Endothelial cell of umbilical vein (primary cell): ENCODE results near the gene DOP1A. TPM values are rescaled to one million over a fixed set of nuclear protein-coding genes. Genes with fewer than 3 reads are reported as not detected.

Experiments
- BruUV-seq: library from RNA; stranded (reverse); fragments of 400-500 nt; replicated peaks from 2 replicates; lab custom pipeline; 2021; lab: Mats Ljungman, UMichigan
- CTCF ChIA-PET: fragments of 300-600, 350-600 bp; sonication (Branson Sonifier 250); formaldehyde crosslinking; loops from one replicate; lab custom pipeline; 2021; ENCODE audit warnings: antibody characterized with exemption, inconsistent platforms; lab: Charles Lee
- POLR2A ChIA-PET: fragments of 300-600, 350-600 bp; sonication (Branson Sonifier 250); formaldehyde crosslinking; loops from one replicate; lab custom pipeline; 2021; ENCODE audit warnings: antibody characterized with exemption, inconsistent platforms; lab: Charles Lee
- DNase-seq: peaks from one replicate; pipeline ENCODE4 v3.0.0-alpha.2; 2011; ENCODE audit warnings: low read depth, low spot score
- FAIRE-seq: peaks from 2 replicates; lab custom pipeline; 2011; peaks lifted over from hg19 to GRCh38; lab: Jason Lieb, UNC
- H2AFZ ChIP-seq: 2 replicates; pipeline ENCODE4 v1.6.0; 2012; ENCODE audit warnings: low read depth, low read length, control low read depth, inconsistent platforms
- H3K27ac ChIP-seq: 2 replicates; pipeline ENCODE4 v1.5.1; 2011; ENCODE audit warnings: low read depth, mild to moderate bottlenecking, control low read depth, low read length, moderate library complexity; ENCODE audit not compliant: insufficient read depth
- H3K27me3 ChIP-seq, 2 experiments: 2 replicates each; pipeline versions ENCODE4 v1.6.0 to v1.6.1; 2011; ENCODE audit warnings: low read length in 2 of 2, mixed read lengths in 1 of 2; ENCODE audit not compliant: control insufficient read depth in 2 of 2, insufficient read depth in 2 of 2
- H3K36me3 ChIP-seq, 2 experiments: 2 replicates in 1 of 2; 3 replicates in 1 of 2; pipeline ENCODE4 v1.5.1; 2011; ENCODE audit warnings: low read length in 2 of 2, mild to moderate bottlenecking in 1 of 2, moderate library complexity in 1 of 2; ENCODE audit not compliant: control insufficient read depth in 2 of 2, insufficient read depth in 2 of 2; ENCODE audit errors: extremely low read depth in 1 of 2
- H3K4me1 ChIP-seq: 3 replicates; pipeline ENCODE4 v1.5.1; 2011; ENCODE audit warnings: mild to moderate bottlenecking, low read length; ENCODE audit not compliant: control insufficient read depth, insufficient read depth; ENCODE audit errors: extremely low read depth
- H3K4me2 ChIP-seq: 2 replicates; pipeline ENCODE4 v1.6.1; 2011; ENCODE audit warnings: low read length, control low read depth, mixed read lengths; ENCODE audit not compliant: insufficient read depth
- H3K4me3 ChIP-seq, 3 experiments: fragments of 200-600 bp in 1 of 3; sonication (generic), shearing (Covaris generic) in 1 of 3; replicated peaks in 1 of 3; 2 replicates each; pipeline ENCODE4 v1.5.1; 2011 to 2016; ENCODE audit warnings: control low read depth in 3 of 3, low read length in 3 of 3, mild to moderate bottlenecking in 2 of 3, inconsistent platforms in 1 of 3, low read depth in 1 of 3, moderate library complexity in 1 of 3; ENCODE audit not compliant: insufficient read depth in 1 of 3
- H3K79me2 ChIP-seq: 2 replicates; pipeline ENCODE4 v1.6.0; 2012; ENCODE audit warnings: low read length, inconsistent platforms; ENCODE audit not compliant: control insufficient read depth, insufficient read depth
- H3K9ac ChIP-seq: replicated peaks from 2 replicates; pipeline ENCODE3; 2011; ENCODE audit warnings: low read length, control low read depth; ENCODE audit not compliant: insufficient read depth; ENCODE audit errors: extremely low read depth
- H3K9me1 ChIP-seq: replicated peaks from 3 replicates; pipeline ENCODE4 v1.6.0; 2011; ENCODE audit warnings: mild to moderate bottlenecking, low read length; ENCODE audit not compliant: control insufficient read depth, insufficient read depth; ENCODE audit errors: extremely low read depth
- H3K9me3 ChIP-seq: replicated peaks from 2 replicates; pipeline ENCODE4 v1.5.1; 2012; ENCODE audit warnings: low read length, inconsistent platforms; ENCODE audit not compliant: control insufficient read depth, insufficient read depth
- H4K20me1 ChIP-seq: replicated peaks from 2 replicates; pipeline ENCODE3; 2011; ENCODE audit warnings: mild to moderate bottlenecking, low read length; ENCODE audit not compliant: control insufficient read depth, insufficient read depth; ENCODE audit errors: extremely low read depth
- CTCF ChIP-seq, 2 donors: IDR thresholded peaks; 1 replicate in 1 of 2; 2 replicates in 1 of 2; pipeline ENCODE4 v1.5.1; 2011; ENCODE audit warnings: low read length in 2 of 2, mild to moderate bottlenecking in 2 of 2, moderate library complexity in 2 of 2, control low read depth in 1 of 2, inconsistent platforms in 1 of 2, low read depth in 1 of 2; ENCODE audit not compliant: insufficient read depth in 1 of 2; ENCODE audit errors: extremely low read depth in 1 of 2
- EZH2 ChIP-seq: IDR thresholded peaks from 2 replicates; pipeline ENCODE4 v1.6.1; 2012; ENCODE audit warnings: borderline replicate concordance, low read depth, mild to moderate bottlenecking, moderate library complexity, low read length, inconsistent platforms; ENCODE audit not compliant: severe bottlenecking
- FOS ChIP-seq: IDR thresholded peaks from 2 replicates; pipeline ENCODE4 v1.6.1; 2011; ENCODE audit warnings: mild to moderate bottlenecking, low read length, moderate library complexity, borderline replicate concordance; ENCODE audit not compliant: insufficient read depth
- GATA2 ChIP-seq: IDR thresholded peaks from 2 replicates; pipeline ENCODE4 v1.7.0; 2011; ENCODE audit warnings: low read depth, mild to moderate bottlenecking, moderate library complexity, mixed read lengths, low read length; ENCODE audit not compliant: insufficient read length, insufficient read depth
- JUN ChIP-seq: IDR thresholded peaks from 2 replicates; pipeline ENCODE4 v1.6.1; 2011; ENCODE audit warnings: borderline replicate concordance, low read depth; ENCODE audit not compliant: insufficient read length, insufficient read depth
- MAX ChIP-seq: IDR thresholded peaks from 2 replicates; pipeline ENCODE4 v1.6.1; 2011; ENCODE audit not compliant: insufficient read depth, insufficient read length
- MYC ChIP-seq: IDR thresholded peaks from one replicate; pipeline ENCODE4 v1.6.1; 2011; ENCODE audit warnings: mild to moderate bottlenecking, low read depth, low read length
- POLR2A ChIP-seq: IDR thresholded peaks from 2 replicates; pipeline ENCODE4 v1.6.1; 2012; ENCODE audit warnings: low read depth, mild to moderate bottlenecking, control low read depth, low read length
- POLR2AphosphoS5 ChIP-seq: IDR thresholded peaks from 2 replicates; pipeline ENCODE4 v1.6.1; 2012; ENCODE audit warnings: low read depth, mild to moderate bottlenecking, control low read depth, low read length, moderate library complexity; ENCODE audit not compliant: insufficient read depth
- dilution Hi-C: fragments of 300-500 bp; cut with MboI; formaldehyde crosslinking; loops from one replicate; pipeline ENCODE4 v1.15.0; 2019; ENCODE audit warnings: low sequenced_read_pairs; ENCODE audit not compliant: extremely low pct_ligation_motif_present
- intact Hi-C: fragments of 100-400 bp; cut with micrococcal nuclease; formaldehyde crosslinking; loops from one replicate; pipeline ENCODE4 v1.10.0; 2022
- polyA plus RNA-seq, 4 experiments: library from polyadenylated mRNA; depleted of rRNA in 3 of 4; stranded (reverse) in 3 of 4; unstranded in 1 of 4; fragments of >200 nt; gene quantifications; 2 replicates each; pipeline versions ENCODE4 v1.2.1 to v1.2.3, GENCODE V29; 2011 to 2012; ENCODE audit warnings: missing spikeins in 1 of 4
- total RNA-seq: library from RNA; stranded (reverse); gene quantifications from 2 replicates; pipeline ENCODE4 v1.2.3, GENCODE V29; 2021

DOP1A gene
- total and polyA plus RNA-seq, 2 donors (not counting 3 experiments of a cell fraction or from before 2014, with no cell fraction given), result 6.3 to 12.3 TPM

GRCh38 chr6:83176246-83176645 is 108.8 kb downstream of the DOP1A start:
- no peak for DNase-seq
- no peak overlapping the region for H3K4me2 ChIP-seq
- CTCF ChIA-PET, result interaction anchor here (0.8 to 1.3 kb wide), 3 partner anchors 17 to 111 kb away, joined by 3 to 4 read pairs (median 3); partner anchors contain the start of genes DOP1A, RWDD2A and UBE3D
- dilution Hi-C loops, result no loop called here
- no peak overlapping the region for H3K27ac ChIP-seq
- TF ChIP-seq POLR2A (no peak), MAX (no peak), CTCF (IDR thresholded peaks at IDR 0.05; ENCODE audit: extremely low read depth in 1 of 2, insufficient read depth in 1 of 2, low read depth in 1 of 2, low read length in 2 of 2) (no peak), MYC (no peak), EZH2 (no peak), FOS (no peak), GATA2 (no peak), POLR2AphosphoS5 (no peak), JUN (no peak)
- peaks cover 19 to 38% of the 10 kb centered on the region in 2 experiments for H3K36me3 ChIP-seq
- peaks cover 5% of the 10 kb centered on the region for H4K20me1 ChIP-seq
- FAIRE-seq, result no peak
- H3K9me1 ChIP-seq, result no peaks in the 10 kb centered on the region
- H3K9me3 ChIP-seq, result no peaks in the 10 kb centered on the region
- no peaks in the 10 kb centered on the region for H3K4me1 ChIP-seq
- BruUV-seq, result no TSS peak
- no peak overlapping the region for H3K4me3 ChIP-seq
- H3K79me2 ChIP-seq, result no peaks in the 10 kb centered on the region
- H3K9ac ChIP-seq, result no peak overlapping the region
- intact Hi-C loops, result loop anchor here (2.0 kb wide), 1 partner anchor 39 kb away; no protein-coding TSS in a partner anchor
- no peaks in the 10 kb centered on the region for H3K27me3 ChIP-seq
- no peak overlapping the region for H2AFZ ChIP-seq
- POLR2A ChIA-PET, result no interaction called here
